Astrocyte (in vitro differentiated cells and primary cell): ENCODE measurements around the gene RPP25. TPM values are rescaled to one million over a fixed set of nuclear protein-coding genes. Genes with fewer than 3 reads are reported as not detected.
A peak's percentile ranks its signal among the peaks of the same experiment; 100 is the strongest.

Source experiments
- DNase-seq: peaks from one replicate; pipeline ENCODE4 v3.0.0-alpha.2; 2010; ENCODE audit warnings: low read depth
- FAIRE-seq: peaks from 2 replicates; lab custom pipeline; 2011; peaks lifted over from hg19 to GRCh38; lab: Jason Lieb, UNC
- H2AFZ ChIP-seq: 2 replicates; pipeline ENCODE4 v1.6.0; 2012; ENCODE audit warnings: low read depth, low read length, inconsistent platforms
- H3K27ac ChIP-seq: 2 replicates; pipeline ENCODE4 v1.5.1; 2011; ENCODE audit warnings: low read depth, low read length, inconsistent platforms
- H3K27me3 ChIP-seq: 2 replicates; pipeline ENCODE4 v1.6.0; 2011; ENCODE audit warnings: low read length, inconsistent platforms; ENCODE audit not compliant: insufficient read depth
- H3K36me3 ChIP-seq: 2 replicates; pipeline ENCODE4 v1.5.1; 2011; ENCODE audit warnings: low read length, inconsistent platforms; ENCODE audit not compliant: insufficient read depth
- H3K4me1 ChIP-seq: 2 replicates; pipeline ENCODE4 v1.5.1; 2011; ENCODE audit warnings: low read length, inconsistent platforms; ENCODE audit not compliant: insufficient read depth
- H3K4me2 ChIP-seq: 2 replicates; pipeline ENCODE4 v1.6.0; 2012; ENCODE audit warnings: low read length, inconsistent platforms
- H3K4me3 ChIP-seq: 2 replicates; pipeline ENCODE4 v1.5.1; 2011; ENCODE audit warnings: low read depth, mild to moderate bottlenecking, low read length, inconsistent platforms; ENCODE audit not compliant: insufficient read depth
- H3K79me2 ChIP-seq: 2 replicates; pipeline ENCODE4 v1.6.0; 2012; ENCODE audit warnings: mild to moderate bottlenecking, low read length, inconsistent platforms; ENCODE audit not compliant: insufficient read depth
- H3K9ac ChIP-seq: 2 replicates; pipeline ENCODE4 v1.6.0; 2012; ENCODE audit warnings: mild to moderate bottlenecking, low read length, inconsistent platforms
- H3K9me3 ChIP-seq: 2 replicates; pipeline ENCODE4 v1.5.1; 2012; ENCODE audit warnings: low read depth, mild to moderate bottlenecking, low read length, inconsistent platforms; ENCODE audit not compliant: insufficient read depth
- H4K20me1 ChIP-seq: 2 replicates; pipeline ENCODE4 v1.6.0; 2012; ENCODE audit warnings: low read length, inconsistent platforms; ENCODE audit not compliant: insufficient read depth
- H3K27ac Mint-ChIP-seq: one replicate; pipeline ENCODE4 v1.8.0; 2021; ENCODE audit warnings: mild to moderate bottlenecking, mixed read lengths; ENCODE audit not compliant: unreplicated experiment
- H3K27me3 Mint-ChIP-seq: one replicate; pipeline ENCODE4 v1.8.0; 2021; ENCODE audit warnings: low read depth, mixed read lengths; ENCODE audit not compliant: unreplicated experiment
- H3K36me3 Mint-ChIP-seq: one replicate; pipeline ENCODE4 v1.8.0; 2021; ENCODE audit warnings: low read depth, mixed read lengths; ENCODE audit not compliant: unreplicated experiment
- H3K4me1 Mint-ChIP-seq: one replicate; pipeline ENCODE4 v1.8.0; 2021; ENCODE audit warnings: low read depth, mixed read lengths; ENCODE audit not compliant: unreplicated experiment
- H3K4me3 Mint-ChIP-seq: one replicate; pipeline ENCODE4 v1.8.0; 2021; ENCODE audit warnings: mild to moderate bottlenecking, moderate library complexity, mixed read lengths; ENCODE audit not compliant: unreplicated experiment
- H3K9me3 Mint-ChIP-seq: one replicate; pipeline ENCODE4 v1.8.0; 2021; ENCODE audit warnings: mild to moderate bottlenecking, mixed read lengths; ENCODE audit not compliant: unreplicated experiment
- CTCF ChIP-seq: IDR thresholded peaks from 2 replicates; pipeline ENCODE4 v1.5.1; 2011; ENCODE audit warnings: low read depth, mild to moderate bottlenecking, inconsistent platforms, low read length, moderate library complexity; ENCODE audit not compliant: insufficient read depth
- EZH2 ChIP-seq: IDR thresholded peaks from 2 replicates; pipeline ENCODE4 v1.6.1; 2012; ENCODE audit warnings: mild to moderate bottlenecking, low read length, inconsistent platforms; ENCODE audit not compliant: insufficient read depth
- total RNA-seq: library from RNA; stranded (reverse); gene quantifications from 2 replicates; pipeline ENCODE4 v1.2.1, GENCODE V29; 2021

The RPP25 gene
- total RNA-seq, 1 donor from 2014 or later = 4.1 TPM

GRCh38 chr15:74957476-74958035 is 984 bp upstream of the RPP25 start:
- no peaks in the 10 kb centered on the region for H3K36me3 Mint-ChIP-seq
- H3K4me3 ChIP-seq = peak overlapping the region; percentile 64
- H3K27me3 ChIP-seq = peaks cover 32% of the 10 kb centered on the region
- DNase-seq (no peak), FAIRE-seq (no peak)
- H4K20me1 ChIP-seq = peaks cover 10% of the 10 kb centered on the region
- H2AFZ ChIP-seq = peak overlapping the region; percentile 89
- H3K4me3 Mint-ChIP-seq = peak overlapping the region; percentile 78
- H3K4me2 ChIP-seq = peak overlapping the region; percentile 95
- peaks cover 7% of the 10 kb centered on the region for H3K4me1 Mint-ChIP-seq
- H3K27ac Mint-ChIP-seq = peak overlapping the region; percentile 34
- H3K36me3 ChIP-seq = no peaks in the 10 kb centered on the region
- H3K27ac ChIP-seq = no peak overlapping the region
- H3K9me3 ChIP-seq = no peaks in the 10 kb centered on the region
- H3K9ac ChIP-seq = peak overlapping the region; percentile 59
- H3K79me2 ChIP-seq = no peaks in the 10 kb centered on the region
- H3K9me3 Mint-ChIP-seq = no peaks in the 10 kb centered on the region
- no peak for TF ChIP-seq EZH2
- TF ChIP-seq CTCF = no peak
- peaks cover 43% of the 10 kb centered on the region for H3K27me3 Mint-ChIP-seq
- H3K4me1 ChIP-seq = peaks cover 34% of the 10 kb centered on the region

- no peak overlapping the region for H3K9ac ChIP-seq
Observed at GRCh38 chr15:74955796-74956647, 550 bp downstream of the RPP25 start.

More at GRCh38 chr15:74955796-74956647, 550 bp downstream of the RPP25 start:
- peaks cover 10% of the 10 kb centered on the region for H4K20me1 ChIP-seq
- Mint-ChIP-seq H3K4me3 (peak overlapping the region; percentile 81), H3K27me3 (peaks cover 27% of the 10 kb centered on the region), H3K27ac (no peak overlapping the region), H3K36me3 (no peaks in the 10 kb centered on the region), H3K4me1 (peaks cover 10% of the 10 kb centered on the region), H3K9me3 (no peaks in the 10 kb centered on the region)
- peak overlapping the region; percentile 64 for H3K4me3 ChIP-seq
- H3K9me3 ChIP-seq = no peaks in the 10 kb centered on the region
- TF ChIP-seq EZH2 = no peak
- no peak for TF ChIP-seq CTCF
- no peaks in the 10 kb centered on the region for H3K79me2 ChIP-seq
- H3K36me3 ChIP-seq = no peaks in the 10 kb centered on the region
- peaks cover 27% of the 10 kb centered on the region for H3K27me3 ChIP-seq
- peaks cover 34% of the 10 kb centered on the region for H3K4me1 ChIP-seq
- DNase-seq = peak; percentile 29
- H3K4me2 ChIP-seq = peak overlapping the region; percentile 95
- FAIRE-seq = no peak
- peak overlapping the region; percentile 89 for H2AFZ ChIP-seq
- H3K27ac ChIP-seq = no peak overlapping the region
